Measurements from ENCODE around the gene LAMTOR4. TPM values are rescaled to one million over a fixed set of nuclear protein-coding genes. Genes with fewer than 3 reads are reported as not detected.

LAMTOR4 gene
- total RNA-seq, 1 donor from 2014 or later: 151 TPM

DNA sequence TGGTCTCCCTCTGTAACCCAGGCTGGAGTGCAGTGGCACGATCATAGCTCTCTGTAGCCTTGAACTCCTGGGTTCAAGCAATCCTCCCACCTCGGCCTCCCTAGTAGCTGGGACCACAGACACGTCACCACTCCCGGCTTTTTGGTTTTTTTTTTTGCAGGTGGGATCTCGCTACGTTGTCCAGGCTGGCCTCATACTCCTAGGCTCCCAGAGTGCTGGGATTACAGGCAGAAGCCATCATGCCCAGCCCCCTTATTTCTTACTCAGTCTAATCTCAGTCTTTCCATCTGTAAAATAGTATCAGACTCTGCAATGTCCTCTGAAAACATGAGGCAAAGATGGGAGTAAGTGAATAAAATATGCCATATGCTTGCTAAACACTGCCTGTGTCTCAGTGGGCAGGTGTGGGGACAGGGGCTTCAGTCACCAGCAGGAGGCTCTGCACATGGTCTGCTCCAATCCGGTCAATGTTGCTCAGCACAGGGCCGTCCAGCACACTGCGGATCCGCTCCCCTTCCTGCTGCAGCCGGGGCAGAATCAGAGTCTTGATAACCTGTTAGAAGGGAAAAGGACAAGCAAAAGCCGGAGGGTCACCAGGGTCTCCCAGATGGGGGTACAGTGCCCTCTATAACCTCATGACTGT lies 39.1 kb upstream of the LAMTOR4 start:
- peaks cover 85% of the 10 kb centered on the region for H3K36me3 Mint-ChIP-seq (ENCODE audit: low read depth)
- no peak for ATAC-seq (ENCODE audit: low read depth)
- intact Hi-C loops (cut with micrococcal nuclease): no loop called here
- no peak for TF ChIP-seq CTCF (IDR thresholded peaks at IDR 0.05)
- H3K4me3 Mint-ChIP-seq: no peak overlapping the region
- H3K9me3 Mint-ChIP-seq: no peaks in the 10 kb centered on the region
- DNase-seq: no peak
- CTCF ChIA-PET: no interaction called here
- H3K27ac Mint-ChIP-seq: no peak overlapping the region
- POLR2A ChIA-PET: no interaction called here
- H3K4me1 Mint-ChIP-seq: no peaks in the 10 kb centered on the region
- no peaks in the 10 kb centered on the region for H3K27me3 Mint-ChIP-seq

GRCh38 chr7:100111156-100111555 lies 37.6 kb upstream of the LAMTOR4 start:
- Mint-ChIP-seq H3K4me3 (no peak overlapping the region), H3K27ac (no peak overlapping the region), H3K27me3 (no peaks in the 10 kb centered on the region), H3K4me1 (no peaks in the 10 kb centered on the region), H3K36me3 (ENCODE audit: low read depth) (peaks cover 71% of the 10 kb centered on the region), H3K9me3 (no peaks in the 10 kb centered on the region)
- ChIA-PET CTCF (no interaction called here), POLR2A (interaction anchor here (3.1 kb wide), 1 partner anchor 10 kb away, joined by 13 read pairs; the partner anchor contains the start of genes AP4M1 and MCM7)
- intact Hi-C loops (cut with micrococcal nuclease): no loop called here
- TF ChIP-seq CTCF (IDR thresholded peaks at IDR 0.05): no peak
- no peak for DNase-seq
- no peak for ATAC-seq (ENCODE audit: low read depth)

DNA sequence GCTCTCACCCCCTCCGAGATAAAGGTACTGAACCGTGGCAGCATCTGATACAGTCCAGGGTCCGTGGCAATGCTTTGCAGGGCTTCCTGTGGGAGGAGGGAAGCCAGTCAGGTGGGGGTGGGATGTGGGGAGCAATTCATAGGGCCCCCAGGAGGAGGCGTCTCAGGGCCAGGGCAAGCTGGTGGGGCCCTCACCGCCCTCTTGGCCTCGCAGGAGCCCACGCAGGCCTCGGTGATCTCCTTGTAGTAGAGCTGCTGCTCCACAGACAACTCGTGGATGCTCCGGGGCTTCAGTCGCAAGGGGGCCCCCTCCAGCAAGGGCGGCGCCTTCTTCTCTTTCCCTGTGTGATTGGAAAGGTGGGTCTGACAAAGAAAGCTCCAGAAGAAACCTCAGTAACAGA lies 36.8 kb upstream of the LAMTOR4 start:
- DNase-seq: no peak
- Mint-ChIP-seq H3K27ac (no peak overlapping the region), H3K27me3 (no peaks in the 10 kb centered on the region), H3K4me3 (no peak overlapping the region), H3K36me3 (ENCODE audit: low read depth) (peaks cover 67% of the 10 kb centered on the region), H3K9me3 (no peaks in the 10 kb centered on the region), H3K4me1 (peaks cover 3% of the 10 kb centered on the region)
- POLR2A ChIA-PET: interaction anchor here (3.1 kb wide), 1 partner anchor 11 kb away, joined by 13 read pairs; the partner anchor contains the start of genes AP4M1 and MCM7
- CTCF ChIA-PET: no interaction called here
- intact Hi-C loops (cut with micrococcal nuclease): no loop called here
- TF ChIP-seq CTCF (IDR thresholded peaks at IDR 0.05): no peak
- no peak for ATAC-seq (ENCODE audit: low read depth)

- Mint-ChIP-seq H3K4me3 (no peak overlapping the region), H3K36me3 (ENCODE audit: low read depth) (peaks cover 48% of the 10 kb centered on the region)
Measured at GRCh38 chr7:100115026-100115425, 33.7 kb upstream of the LAMTOR4 start.

More at GRCh38 chr7:100115026-100115425, 33.7 kb upstream of the LAMTOR4 start:
- H3K4me1 Mint-ChIP-seq: peaks cover 19% of the 10 kb centered on the region
- no peak overlapping the region for H3K27ac Mint-ChIP-seq
- ATAC-seq (ENCODE audit: low read depth) (no peak), DNase-seq (no peak)
- POLR2A ChIA-PET: interaction anchor here (0.7 kb wide), 1 partner anchor 267 kb away, joined by 3 read pairs; no protein-coding TSS in a partner anchor
- no peaks in the 10 kb centered on the region for H3K9me3 Mint-ChIP-seq
- intact Hi-C loops (cut with micrococcal nuclease): no loop called here
- no peak for TF ChIP-seq CTCF (IDR thresholded peaks at IDR 0.05)
- CTCF ChIA-PET: interaction anchor here (1.6 kb wide), 1 partner anchor 11 kb away, joined by 3 read pairs; the partner anchor contains the start of gene MBLAC1
- no peaks in the 10 kb centered on the region for H3K27me3 Mint-ChIP-seq
